Activated CD8-positive, alpha-beta memory T cell treated with anti-CD3 and anti-CD28 coated beads for 48 hours (primary cell): ENCODE data around the gene FLNB.

Source experiments
- DNase-seq, 3 experiments: peaks; one replicate each; pipeline ENCODE4 v3.0.0-alpha.2; 2020; ENCODE audit warnings: low read depth in 2 of 3, low spot score in 2 of 3

The FLNB gene

GRCh38 chr3:58074116-58074715 is 66.0 kb downstream of the FLNB start:
- no peak for DNase-seq

- DNase-seq, result no peak
Measured at GRCh38 chr3:58074997-58075396, 66.8 kb downstream of the FLNB start.

DNA sequence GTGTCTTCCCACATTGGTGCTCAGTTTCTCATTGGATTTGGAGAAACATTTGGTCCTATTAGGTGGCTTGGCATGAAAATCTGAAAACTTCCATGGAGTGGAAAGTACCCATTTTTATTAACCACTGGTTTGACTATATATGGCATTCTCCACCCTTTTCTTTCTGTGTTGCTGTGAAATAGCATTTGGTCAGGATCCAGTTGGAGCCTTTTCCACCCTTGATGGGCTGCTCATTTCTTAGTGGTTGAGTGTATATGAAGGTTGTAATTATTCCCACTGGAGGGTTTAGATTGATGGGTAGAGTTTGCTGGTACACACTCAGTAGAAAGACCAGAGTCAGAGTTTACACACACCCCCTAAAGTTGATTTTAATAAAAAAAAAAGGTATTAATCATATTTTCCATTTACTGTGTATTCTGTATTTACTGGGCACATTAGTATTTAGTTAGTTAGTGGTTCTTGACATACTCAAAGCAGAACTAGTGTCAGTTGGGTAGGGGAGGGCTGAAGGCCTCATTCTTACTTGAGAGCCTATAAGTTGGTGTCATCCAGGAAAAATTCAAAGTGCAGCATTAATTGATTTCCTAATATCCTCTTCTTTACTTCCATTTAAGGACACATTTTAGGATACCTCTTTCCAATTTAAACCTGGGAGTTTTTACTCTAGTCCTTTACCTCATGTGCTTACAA is 69.5 kb downstream of the FLNB start:
- no peak for DNase-seq

DNA sequence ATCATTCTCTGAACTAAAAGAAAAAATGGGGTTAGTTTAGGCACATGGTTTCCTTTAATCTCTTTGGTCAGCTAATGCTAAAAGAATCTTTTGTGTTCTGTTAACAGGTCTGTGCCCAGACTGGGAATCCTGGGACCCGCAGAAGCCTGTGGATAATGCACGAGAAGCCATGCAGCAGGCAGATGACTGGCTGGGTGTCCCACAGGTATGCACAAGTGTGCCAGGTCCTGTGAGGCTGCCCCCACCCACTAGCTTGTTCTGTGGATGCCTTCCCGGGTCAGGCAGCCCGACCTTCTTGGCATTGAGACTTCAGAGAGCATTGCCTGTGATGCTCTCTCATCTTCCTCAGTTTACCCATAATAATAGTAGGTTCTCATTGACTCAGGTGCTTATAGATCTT is 70.4 kb downstream of the FLNB start:
- no peak for DNase-seq

DNA sequence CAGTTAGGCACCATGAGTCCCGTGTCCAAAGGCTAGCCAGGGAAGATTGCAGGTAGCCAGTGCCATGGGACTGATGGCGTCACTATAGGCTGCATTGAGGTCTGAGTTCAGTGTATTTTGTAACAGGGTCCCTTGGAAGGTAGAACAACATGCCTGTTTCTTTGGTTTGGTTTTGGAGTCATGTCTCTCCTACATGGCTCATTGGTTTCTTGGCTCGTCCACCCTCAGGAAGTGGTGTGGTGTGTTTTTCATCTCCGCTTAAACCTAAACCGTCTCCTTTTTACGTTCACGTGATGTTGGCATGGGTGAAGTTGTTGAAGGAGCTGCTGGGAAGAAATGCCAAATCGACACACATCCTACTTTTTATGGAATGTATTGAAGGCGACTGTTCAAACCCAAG is 71.6 kb downstream of the FLNB start:
- no peak for DNase-seq

- DNase-seq, result no peak
Measured at GRCh38 chr3:58082047-58082446, 73.8 kb downstream of the FLNB start.

- DNase-seq, result no peak
Measured at GRCh38 chr3:58084166-58084565, 75.9 kb downstream of the FLNB start.

- no peak for DNase-seq
Measured at GRCh38 chr3:58084788-58085543, 76.7 kb downstream of the FLNB start.

DNA sequence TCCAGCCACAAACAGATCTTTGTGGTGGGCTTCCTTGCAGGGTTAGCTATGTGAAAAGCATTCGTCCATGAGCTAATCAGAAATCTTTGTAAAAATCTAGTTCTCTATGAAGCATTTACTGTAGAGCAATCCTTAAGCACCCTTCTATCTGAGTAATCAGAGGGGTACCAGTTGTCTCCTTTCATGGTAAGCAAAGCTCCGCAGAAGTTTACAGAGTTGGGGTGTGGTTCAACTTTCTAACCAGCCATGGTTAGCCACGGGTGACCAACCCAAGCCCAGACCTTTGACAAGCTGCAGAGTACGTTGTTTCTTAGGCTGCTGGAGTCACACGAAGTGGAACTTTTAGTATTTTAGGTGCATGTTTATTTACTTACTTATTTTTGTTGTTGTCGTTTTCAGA is 77.4 kb downstream of the FLNB start:
- DNase-seq, result no peak

- DNase-seq, result no peak
Measured at GRCh38 chr3:58088501-58088900, 80.3 kb downstream of the FLNB start.

DNA sequence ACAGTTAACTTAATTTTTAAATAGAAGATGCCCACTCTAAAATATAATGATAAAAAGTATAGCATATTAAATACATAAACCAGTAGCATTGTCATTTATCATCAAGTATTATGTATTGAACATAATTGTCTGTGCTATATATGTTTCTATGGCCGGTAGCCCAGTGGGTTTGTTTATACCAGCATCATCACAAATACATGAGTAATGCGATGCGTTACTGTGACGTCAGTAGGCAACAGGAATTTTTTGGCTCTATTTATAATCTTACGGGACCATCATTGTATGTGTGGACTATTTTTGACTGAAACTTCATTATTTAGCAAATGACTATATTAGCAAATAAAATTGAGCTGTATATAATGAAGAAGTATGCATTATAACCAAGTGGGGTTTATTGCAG is 82.1 kb downstream of the FLNB start:
- DNase-seq, result no peak

GRCh38 chr3:58092521-58092920 is 84.3 kb downstream of the FLNB start:
- no peak for DNase-seq

DNA sequence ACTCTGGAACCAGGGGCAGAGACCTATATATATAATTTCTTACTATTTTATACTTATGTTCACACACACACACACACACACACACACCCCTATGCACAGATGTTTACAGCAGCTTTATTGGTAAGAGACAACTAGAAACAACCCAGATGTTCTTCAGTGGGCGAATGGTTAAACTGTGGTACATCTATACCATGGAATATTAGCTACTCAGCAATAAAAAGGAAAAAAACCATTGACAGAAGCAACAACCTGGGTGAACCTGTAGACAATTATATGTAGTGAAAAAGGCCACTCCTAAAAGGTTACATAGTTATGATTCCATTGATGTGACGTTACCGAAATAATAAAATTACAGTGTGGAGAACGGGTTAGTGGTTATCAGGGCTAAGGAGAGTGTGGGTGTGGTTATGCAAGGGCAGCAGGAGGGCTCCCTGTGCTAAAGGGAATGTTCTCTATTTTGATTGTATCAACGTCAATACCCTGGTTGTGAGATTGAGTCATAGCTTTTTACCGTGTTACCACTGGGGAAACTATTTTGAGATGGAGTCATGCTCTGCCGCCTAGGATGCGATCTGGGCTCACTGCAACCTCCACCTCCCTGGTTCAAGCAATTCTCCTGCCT is 85.5 kb downstream of the FLNB start:
- no peak for DNase-seq

DNA sequence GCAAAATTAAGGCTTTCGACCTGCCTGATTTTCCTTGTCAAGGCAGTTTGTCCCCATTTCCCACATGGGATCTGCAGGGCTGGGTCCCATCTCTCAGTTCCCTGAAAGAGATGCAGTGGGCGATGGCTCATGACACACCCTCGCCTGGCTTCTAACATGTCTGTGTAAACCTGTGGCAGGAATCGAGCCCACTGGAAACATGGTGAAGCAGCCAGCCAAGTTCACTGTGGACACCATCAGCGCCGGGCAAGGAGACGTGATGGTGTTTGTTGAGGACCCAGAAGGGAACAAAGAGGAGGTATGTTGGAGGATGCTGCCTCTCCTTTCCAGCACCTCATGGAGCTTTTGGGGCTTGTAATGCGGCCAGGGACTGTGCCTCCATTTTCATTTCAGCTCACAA is 86.4 kb downstream of the FLNB start:
- DNase-seq, result no peak

GRCh38 chr3:58095603-58096138 is 87.4 kb downstream of the FLNB start:
- no peak for DNase-seq

DNA sequence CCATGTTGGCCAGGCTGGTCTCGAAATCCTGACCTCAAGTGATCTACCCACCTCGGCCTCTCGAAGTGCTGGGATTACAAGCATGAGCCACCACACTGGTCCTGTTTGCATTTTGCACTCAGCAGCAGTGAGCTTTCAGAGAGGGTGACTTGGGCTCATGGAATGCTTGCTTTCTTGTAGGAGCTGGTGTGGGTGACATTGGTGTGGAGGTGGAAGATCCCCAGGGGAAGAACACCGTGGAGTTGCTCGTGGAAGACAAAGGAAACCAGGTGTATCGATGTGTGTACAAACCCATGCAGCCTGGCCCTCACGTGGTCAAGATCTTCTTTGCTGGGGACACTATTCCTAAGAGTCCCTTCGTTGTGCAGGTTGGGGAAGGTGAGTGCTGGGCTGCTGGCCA is 90.3 kb downstream of the FLNB start:
- DNase-seq, result no peak

DNA sequence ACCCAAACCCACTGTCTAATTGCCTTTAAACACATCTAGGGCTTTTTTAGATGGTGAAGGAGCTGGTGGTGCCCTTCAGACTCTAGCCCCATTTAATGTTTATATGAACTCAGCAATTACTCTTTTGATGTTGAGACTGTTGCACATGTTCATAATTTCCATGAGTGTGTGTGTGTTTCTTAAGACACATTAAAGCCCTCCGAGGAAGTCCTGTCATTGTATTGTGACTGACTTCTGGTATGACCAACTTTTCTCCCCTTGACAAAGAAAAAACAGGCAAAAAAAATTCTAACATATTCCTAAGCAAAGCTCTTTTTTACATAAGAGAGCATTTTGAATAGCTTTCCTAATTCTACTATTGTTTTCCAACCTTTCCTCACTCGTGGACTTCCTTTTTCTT is 91.6 kb downstream of the FLNB start:
- no peak for DNase-seq

- DNase-seq, result no peak
Measured at GRCh38 chr3:58101499-58102389, 93.5 kb downstream of the FLNB start.

- no peak for DNase-seq
Measured at GRCh38 chr3:58102390-58102750, 94.1 kb downstream of the FLNB start.

DNA sequence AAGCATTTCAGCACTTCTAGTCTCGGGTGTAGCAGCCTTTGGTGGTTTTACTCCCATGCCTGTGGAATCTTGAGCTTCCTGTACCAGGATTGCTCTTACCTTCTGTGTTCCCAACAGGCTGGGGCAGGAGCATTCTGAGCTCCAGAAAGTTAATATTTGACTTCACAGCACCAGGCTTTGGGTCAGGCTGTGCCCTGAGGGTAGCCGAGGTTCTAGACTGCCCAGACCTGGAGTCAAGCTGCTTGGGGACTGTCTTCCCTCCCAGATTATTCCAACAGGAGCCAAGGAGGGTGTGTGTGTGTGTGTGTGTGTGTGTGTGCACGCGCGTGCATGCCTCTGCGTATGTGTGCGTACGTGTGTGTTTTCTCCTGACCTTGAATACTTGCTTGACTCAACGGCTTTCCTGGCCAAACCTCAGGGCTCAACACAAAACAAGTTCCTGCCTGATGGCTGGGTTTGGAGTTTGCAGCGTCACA is 94.8 kb downstream of the FLNB start:
- DNase-seq, result no peak

DNA sequence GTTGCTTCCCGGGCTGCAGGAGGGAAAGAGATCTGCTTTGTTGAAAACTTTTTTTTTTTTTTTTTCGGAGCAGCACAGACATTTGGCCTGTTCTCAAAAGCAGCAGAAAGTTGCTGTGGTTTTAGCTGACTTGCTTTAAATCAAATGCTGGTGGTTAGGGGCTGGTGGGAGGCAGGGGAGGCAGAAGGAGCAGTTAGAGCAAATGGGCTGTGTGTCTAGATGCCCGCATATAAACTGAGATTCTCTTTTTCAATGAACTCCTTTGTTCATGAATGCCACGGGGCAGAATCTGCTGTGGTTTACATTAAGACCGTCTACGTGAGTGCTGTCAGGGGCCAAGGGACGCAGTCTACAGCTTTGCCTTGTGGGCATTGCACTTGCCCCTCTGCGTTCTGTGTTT is 95.9 kb downstream of the FLNB start:
- DNase-seq, result no peak
